Measurements from ENCODE around the gene LMCD1.
A peak's percentile ranks its signal among the peaks of the same experiment; 100 is the strongest.

Gene LMCD1, protein sequence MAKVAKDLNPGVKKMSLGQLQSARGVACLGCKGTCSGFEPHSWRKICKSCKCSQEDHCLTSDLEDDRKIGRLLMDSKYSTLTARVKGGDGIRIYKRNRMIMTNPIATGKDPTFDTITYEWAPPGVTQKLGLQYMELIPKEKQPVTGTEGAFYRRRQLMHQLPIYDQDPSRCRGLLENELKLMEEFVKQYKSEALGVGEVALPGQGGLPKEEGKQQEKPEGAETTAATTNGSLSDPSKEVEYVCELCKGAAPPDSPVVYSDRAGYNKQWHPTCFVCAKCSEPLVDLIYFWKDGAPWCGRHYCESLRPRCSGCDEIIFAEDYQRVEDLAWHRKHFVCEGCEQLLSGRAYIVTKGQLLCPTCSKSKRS

DNA sequence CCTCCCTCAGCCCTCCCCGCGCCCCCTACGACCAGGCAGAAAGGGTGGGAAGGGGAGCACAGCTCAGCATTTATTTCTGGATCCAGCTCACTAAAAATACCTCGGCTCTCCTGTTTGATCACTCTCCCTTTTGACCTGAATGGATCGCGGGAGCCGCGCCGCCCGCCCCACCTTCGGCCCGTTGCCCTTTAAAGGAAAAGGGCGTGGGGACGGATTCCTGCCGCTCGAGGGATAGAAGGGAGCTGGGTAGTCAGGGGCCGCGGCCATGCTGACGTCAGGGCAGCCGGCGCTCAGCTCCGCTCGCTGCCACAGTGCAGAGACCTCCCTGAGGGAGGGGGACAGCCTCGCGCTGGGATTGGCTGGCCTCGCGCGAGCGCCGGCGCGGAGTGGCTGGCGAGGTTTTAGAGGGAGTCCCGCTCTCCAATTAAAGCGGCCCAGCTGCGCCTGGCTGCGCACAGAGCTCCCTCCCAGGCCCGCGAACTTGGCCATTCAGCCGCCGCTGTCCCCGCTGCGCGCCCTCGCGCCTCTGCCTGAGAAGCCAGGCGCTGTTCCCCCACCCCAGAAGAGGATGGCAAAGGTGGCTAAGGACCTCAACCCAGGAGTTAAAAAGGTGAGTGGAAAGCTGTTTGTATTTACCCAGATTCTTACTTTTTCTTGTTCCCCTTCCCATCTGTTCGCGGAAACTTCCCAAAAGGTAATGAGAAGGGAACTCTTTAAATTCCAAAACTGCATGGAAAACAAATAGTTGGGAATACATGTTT, at the start of gene LMCD1:
Gene LMCD1, plus strand, starts transcription at position 453 of the 761 bp plus-strand sequence. Its CDS starts 116 bp downstream, at position 569.
- peak; percentile 87 for DNase-seq

DNA sequence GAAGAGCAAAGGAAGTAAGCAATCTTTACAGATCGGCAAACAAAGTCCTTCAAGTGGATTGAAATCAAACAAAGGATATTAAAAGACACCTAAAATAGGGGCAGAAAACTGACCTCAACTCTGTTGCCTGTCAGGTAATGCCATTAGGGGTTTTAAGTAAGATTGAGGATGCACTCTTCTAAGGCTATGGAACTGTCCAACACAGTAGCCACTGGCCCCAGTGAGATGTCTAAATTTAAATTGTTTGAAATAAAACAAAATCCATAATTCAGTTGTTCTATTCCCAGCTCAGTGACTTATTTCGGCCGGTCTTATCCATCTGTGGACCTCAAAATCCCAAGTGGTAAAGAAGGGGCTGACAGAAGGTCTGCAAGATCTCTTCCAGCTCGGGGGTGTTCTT, 49.5 kb upstream of the LMCD1 start:
- no peak for DNase-seq

DNA sequence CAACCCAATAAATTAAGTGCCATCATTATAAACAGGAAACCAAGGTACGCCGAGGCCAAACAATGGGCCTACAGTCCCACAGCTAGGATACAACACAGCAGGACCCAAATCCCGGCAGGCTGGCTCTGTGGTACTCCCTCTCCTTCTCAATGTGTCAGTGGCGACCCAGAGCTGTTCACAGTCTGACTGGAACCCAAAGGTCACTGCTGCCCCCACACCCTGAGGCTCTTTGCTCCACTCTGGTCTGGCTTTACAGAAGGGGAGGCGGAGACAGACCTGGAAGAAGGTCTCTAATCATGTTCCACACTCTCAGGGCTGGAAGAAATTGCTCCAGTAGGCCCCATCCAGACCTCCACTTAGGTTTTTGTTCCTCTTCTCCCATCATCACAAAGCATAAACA, 48.5 kb upstream of the LMCD1 start:
- no peak for DNase-seq

DNA sequence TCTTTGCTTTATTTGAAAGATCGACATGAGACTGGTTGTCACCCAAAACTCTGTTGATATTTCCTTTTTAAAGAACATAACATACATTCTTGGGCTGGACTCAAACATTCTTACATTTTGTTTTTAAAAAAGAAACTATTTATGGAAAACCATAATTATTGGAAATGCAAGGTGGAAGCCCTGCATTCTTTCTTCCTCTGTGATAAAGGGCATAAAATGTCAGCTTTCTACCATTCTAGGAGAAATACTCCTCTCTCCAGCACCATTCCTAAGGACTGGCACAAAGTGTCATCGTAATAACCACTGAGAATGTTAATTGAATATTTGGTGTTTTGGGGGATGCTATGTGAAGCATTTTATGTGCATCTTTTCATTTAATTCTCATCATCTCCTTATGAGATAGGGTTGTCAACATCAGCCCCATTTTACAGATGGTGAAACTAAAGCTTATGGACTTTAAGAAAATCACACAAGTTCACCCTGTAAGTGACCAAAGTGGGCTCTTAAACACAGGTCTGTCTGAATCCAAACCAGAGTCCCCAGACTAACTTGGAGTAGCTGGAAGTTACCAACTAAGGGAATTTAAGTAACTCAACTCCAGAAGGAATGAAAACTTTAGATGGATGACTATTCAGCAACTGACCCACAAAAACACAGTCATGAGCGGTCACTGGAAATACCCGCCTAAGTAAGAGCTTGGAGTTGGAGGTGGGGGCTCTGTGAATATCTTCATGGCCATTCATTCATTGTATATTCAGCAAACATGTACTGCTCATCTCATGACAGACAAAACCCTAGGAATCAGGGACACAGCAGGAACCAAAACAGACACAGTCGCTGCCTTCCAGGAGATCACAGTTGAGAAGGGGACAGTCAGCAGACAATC, 45.9 kb upstream of the LMCD1 start:
- no peak for DNase-seq

DNA sequence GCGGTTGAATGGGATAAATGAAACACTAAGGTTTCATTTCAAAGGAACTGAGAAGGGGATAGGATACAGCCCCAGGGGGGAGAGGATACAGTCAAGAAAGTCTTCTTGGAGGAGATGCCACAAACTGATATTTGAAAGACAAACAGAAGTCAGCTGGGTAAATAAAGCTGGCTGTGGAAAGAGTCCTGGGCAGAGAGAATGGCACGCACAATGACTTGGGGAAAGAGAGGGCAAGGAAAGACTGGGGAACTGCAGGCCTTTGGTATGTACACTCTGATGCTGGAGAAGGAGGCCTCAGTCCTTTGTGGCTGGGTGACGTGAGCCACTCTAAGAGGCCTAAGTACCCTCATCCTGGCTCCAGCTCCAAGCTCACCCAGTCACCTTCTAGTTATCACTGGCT, 45.2 kb upstream of the LMCD1 start:
- DNase-seq = no peak

DNA sequence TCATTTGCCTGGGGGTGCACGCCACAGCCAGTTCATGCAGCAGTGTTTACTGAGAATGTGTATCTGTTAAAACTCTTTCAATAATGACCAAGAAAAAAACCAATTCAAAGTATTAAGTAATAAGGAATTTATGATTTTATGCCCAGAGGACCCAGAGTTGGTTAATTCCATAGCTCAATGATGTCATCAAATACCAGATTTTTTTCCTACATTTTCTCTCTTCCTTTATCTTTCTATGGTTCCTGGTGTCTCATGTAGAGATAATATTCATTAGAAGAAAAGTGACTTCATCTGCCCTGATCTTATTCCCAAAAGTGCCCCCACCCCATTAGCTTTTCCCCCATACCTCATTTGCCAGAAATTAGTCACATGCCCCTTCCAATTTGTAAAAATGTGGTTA, 44.6 kb upstream of the LMCD1 start:
- no peak for DNase-seq

DNA sequence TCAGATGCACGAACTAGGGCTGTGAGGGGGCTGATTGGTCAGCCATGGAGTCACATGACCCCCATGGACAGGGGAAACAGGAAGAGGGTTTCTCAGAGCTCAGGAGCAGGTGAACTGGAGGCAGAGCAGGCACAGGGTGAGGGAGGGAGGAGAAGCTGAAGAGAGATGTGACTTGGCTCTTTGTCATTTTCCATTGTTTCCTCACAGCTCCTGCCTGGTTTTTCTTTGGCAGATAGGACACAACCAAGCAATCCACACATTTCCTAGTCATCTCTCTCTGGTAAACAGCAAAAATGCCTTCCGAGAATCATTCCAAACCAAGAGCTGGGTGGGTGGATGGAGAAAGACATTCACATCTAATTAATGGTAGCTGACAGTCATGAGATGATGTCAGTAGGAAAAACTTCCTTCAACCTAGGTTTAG, 43.4 kb upstream of the LMCD1 start:
- DNase-seq = no peak

DNA sequence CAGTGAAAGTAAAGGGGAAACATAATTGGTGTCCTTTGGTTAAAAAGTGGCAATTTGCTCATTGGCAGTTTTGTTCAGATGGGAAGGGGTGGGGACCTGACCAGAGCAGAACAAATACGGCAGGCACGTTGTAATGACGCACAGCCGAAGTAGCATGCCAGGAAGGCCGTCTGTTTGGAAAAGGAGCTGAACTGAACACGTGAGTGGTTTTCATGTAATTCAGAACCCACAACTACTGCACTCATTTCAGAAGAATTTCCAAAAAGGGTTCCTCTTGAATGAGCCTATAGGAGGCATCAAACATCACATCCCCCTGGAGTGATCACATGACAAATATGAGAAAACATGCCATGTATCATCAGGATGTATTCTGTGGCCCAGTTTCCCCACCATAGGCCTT, 42.9 kb upstream of the LMCD1 start:
- DNase-seq = no peak

DNA sequence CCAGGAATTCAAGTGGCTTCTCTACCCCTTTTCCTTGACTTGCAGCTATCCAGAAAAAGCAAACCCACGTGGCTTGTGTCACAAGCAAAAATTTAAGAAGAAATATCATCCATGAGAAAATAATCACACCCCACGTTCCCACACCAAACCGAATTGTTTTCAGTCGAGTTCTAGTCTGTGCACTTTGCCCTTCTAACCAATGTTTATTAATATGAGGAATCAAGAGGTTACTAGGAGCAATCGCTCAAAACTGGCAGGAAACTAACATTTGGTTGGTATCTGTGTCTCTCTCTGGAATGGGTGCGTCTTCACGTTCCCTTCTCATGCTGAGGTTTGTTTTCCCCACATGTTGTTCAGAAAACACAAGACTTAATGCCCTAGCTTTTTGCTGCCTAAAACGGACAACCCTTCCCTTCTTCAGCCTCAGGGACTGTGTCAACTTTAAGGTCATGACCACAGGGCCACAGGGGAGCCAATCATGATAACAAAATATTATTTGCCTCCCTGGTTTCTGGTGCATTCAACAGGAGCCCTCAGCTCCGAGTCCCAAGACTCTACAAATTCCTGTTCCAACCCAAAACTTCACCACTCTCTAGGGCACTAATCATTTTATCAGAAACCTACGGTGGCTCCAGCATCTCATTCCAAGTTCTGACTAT, 41.4 kb upstream of the LMCD1 start:
- no peak for DNase-seq

DNA sequence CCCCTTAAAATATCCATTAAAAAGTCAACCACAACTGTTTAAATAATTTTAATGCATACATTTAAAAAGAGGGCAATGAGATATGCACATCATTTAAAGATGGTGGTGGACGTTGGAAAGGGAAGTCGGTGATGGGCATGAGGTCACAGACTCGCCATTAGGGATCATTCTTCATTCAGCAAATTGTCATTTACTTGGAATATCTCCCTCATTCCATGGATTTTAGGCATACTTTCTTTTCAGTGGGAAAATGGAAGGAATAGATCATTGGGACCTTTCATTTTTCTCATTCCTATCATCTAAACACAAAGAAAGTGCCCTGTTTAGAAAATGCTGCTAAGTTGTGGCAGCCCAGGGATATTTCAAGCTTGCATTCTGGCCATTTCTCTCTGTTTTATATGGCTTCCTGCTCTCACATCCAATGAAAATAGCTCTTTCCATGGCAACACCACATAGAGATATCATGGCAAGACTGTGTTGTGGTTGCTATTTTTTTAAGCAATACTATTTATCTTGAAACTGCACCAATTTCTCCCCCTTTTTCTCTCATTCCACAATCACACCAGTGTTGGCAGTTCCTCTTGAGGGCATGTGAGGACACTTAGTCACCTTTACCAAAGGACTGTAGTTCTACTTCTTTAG, 40.7 kb upstream of the LMCD1 start:
- DNase-seq = no peak

DNA sequence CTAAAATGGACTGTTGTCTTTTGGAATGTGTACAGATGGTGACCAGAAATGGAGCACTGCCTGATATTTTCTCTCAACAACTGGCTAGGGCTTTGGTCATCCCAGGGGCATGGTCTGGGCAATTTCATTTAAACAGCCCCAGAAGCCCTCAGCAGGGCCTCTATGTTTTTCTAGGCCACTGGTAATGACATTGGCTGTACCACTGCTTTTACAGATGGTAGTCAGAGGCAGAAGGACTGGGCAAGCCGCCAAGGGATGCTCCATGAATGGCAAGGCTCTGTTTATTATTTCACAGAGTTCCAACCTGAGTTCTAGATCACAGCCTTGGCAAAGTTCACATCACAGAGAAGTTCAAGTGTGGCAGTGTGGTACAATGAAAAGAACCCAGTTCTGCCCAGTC, 37.0 kb upstream of the LMCD1 start:
- no peak for DNase-seq

DNA sequence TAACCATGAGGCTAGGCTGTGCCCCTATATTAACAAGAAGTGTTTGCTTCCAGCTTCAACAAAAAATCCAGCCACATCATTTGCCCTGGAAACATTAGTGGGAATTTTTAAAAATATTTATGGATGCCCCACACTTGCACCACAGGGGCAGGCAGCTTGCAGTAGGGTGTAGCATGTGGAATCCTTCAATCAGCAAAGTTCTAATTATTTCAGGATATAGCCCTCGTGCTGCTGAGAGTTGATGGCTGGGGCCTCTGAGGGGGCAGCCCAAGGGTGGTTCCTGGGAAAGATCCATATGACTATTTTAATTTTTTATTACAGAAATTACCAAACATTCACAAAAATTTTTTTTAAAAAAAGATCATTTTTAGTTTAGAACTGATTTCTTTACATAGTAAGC, 35.1 kb upstream of the LMCD1 start:
- DNase-seq = no peak

DNA sequence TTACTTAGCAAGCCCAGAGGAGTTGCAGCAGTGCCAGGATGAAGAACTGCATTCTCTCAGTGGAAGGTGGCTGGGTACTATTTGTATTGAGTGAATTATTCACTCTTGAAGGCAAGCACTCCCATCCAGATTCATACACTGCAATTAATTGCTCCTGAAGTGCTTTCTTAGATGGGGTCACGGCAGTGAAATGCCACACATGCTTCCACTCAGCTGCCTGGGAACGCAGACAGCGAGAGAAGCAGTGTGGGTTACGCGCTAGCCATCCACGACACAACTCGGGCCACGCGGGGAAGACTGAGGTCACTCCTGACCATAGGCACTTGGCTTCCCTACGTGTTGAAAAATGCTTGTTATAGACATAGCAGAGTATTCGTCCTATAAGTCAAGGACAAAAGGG, 30.8 kb upstream of the LMCD1 start:
- DNase-seq = no peak

DNA sequence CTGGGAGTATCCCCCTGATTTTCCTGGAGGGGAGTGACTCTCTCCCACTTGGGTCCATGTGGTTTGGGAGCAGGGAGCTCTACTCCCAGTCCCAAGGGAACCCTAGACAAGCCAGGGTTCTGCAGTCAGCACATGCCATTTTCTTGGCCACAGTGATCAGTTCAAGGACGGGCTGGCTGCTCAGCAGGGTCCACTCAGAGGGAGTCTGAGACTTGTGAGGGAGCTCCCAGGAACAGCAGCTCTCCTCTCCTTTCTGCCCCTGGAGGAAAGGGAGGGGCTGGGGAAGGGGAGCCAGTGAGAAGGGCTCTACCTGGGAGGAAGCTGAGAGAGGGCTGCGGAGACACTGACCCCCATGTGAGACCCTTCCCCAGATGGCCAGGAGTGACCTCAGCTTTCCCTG, 29.1 kb upstream of the LMCD1 start:
- no peak for DNase-seq

DNA sequence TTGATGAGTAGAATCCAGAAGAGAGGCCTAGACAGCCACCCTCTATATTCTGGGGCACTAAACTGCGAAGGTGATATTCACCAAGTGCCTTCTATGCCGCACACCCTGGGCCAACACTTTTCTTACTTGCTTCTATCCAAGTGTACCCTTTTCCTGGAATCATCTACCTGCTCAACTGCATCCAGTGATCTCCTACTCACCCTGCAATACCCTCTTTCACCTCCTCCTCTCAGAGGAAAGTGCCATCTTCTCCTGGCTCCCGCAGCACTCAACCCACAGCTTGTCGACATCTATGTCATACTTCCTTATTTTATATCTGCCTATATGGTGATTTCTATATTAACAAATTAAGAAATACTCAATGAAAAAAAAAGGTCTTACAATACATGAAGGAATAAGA, 28.6 kb upstream of the LMCD1 start:
- no peak for DNase-seq

DNA sequence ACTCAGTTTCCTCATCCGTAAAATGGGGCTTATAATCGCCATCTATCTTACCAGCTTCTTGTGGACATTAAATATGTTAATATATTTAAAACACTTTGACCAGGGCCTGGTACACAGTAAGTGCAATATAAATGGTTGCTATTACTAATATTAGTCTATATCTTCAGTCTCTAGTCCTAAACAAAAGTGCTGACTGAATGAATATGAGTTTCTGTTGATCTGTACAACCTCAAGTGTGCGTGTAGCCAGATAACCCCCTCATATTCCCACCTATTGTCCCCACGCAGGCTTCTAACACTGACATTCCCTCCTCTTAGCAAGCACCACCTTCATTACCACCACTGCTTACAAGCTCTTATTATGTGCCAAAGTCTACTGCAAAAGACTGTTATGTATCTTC, 27.6 kb upstream of the LMCD1 start:
- no peak for DNase-seq

DNA sequence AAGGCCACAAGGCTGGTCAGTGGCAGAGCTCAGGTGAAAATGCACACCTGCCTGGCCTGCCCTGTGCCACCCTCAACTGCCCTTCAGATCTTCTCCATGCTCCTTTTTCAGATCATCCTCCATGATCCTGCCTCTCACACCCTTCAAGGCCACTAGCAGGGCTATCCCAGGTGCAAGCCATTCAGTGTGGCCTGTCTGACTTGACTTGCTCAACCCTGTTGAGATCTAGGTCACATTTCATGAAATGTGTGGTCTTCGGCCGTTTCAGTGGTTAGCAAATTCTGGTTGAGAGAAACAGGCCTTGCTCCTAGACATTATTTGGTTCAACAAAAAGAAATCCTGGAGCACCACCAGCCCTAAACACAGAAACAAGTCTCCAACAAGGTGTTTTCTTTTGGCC, 26.6 kb upstream of the LMCD1 start:
- no peak for DNase-seq

DNA sequence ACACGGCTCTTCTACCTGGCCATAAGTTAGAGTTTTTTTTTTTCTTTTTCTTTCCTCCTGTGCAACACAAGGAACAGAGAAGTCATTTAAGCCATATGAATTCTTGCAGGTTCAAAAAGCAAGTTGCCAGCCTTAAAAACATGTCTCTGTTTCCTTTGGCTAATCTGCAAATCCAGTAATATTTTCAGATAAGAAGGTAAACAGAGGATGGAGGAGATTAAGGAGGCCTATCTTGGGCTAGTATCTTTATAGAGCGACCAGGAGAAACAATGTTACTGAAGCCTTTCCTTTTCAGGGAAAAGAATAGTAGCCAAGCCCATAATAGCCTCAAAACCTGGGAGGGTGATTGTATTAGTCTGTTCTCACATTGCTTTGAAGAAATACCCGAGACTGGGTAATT, 20.9 kb upstream of the LMCD1 start:
- no peak for DNase-seq

DNA sequence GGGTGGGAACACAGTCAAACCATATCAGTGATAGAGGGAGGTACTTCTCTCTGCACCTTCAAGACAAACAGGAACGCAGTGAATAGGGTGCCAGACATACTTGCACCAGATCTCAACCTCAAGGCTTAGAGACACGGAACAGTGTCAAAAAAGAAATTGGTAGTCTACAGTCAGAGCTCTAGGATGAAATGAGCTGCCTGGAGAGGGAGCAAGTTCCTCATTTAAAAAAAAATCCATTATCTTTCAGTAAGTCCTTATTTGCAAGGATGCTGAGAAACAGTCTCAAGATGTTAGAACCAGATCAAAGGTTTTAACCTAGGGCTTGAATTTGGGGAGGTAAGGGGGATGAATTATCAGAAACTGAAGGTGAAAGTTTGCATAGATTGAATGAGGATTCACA, 20.2 kb upstream of the LMCD1 start:
- DNase-seq = no peak

DNA sequence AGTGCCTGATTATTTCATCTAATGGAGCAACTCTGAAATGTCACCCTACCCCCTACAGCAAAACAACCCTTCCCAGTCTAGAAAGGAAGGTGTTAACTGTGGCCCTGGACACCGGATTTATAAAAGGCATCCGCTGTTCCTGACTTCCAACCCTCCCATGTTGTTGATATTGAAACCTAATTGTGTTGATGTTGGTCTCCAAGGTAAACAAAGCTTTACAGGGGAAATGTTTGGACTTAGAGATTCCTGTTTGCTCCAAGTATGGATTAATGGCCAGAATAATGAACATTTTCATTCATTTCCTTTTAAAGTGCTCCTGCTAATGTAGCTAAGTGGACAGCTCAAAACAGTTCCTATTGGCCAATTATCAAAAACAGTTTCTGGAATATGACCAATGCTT, 19.4 kb upstream of the LMCD1 start:
- no peak for DNase-seq

DNA sequence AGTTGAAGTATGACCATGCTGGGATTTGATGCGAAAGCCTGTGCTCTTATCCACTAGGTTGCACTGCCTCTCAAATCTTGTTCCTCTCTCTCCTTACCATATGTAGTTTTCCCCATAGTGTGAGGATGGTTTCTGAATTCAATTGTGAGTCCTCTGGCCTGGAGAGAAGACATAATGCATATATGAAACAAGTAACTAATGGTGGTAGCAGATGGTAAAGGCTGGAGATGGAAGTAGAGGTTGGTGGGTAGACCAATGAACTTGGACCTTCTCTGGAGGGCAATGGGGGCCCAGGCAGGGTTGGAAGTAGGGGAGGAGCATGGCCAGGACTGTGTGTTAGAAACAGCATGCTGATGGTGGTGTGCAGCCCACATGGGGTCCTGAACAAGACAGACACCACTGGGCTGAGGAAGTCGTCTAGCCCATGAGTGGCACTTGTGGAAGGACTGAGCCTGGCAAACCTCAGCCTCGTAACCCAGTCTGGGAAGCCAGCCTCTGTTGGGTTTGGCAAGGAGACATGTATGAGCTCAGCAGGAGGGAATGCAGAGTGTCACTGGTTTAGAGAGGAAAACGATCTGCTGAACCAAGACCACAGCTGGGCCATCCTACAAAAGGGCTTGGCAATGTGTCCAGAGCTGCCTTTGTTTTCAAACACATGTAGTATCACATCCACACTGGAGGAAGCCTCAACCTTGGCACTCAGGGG, 18.5 kb upstream of the LMCD1 start:
- DNase-seq = no peak
